ENCODE results near the gene CMTM6.
"Not testable (repeated sequence)": the region's sequence is repeated elsewhere in the genome, so short reads cannot be mapped to it uniquely, and the experiment has no call there.

CMTM6 gene

DNA sequence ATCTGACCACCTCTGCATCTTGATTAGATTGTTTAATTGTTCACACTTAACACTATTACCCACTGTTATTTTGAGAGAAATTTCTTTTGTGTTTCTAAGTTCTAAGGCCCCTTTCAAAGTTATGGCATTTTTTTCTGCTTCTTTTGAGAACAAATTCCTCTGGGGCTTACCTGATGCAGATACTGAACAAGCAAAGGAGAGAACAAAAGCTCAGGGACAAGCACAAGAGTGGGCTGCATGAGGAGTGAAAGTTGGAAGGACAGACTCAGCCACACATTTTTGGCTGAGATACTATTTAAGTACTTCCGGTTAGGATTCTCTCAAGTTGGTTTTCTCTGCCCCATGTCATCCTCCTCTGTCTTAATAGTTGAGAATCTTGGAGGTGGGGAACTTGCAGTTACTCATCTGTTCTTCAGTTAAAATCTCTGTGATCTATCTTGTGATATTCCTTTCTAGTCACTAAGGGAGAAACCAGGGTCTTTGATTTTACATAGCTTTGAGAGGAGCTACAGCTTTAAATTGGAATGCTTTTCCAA is 54.7 kb downstream of the CMTM6 start:
- no peak for DNase-seq (ENCODE audit: low read depth)

DNA sequence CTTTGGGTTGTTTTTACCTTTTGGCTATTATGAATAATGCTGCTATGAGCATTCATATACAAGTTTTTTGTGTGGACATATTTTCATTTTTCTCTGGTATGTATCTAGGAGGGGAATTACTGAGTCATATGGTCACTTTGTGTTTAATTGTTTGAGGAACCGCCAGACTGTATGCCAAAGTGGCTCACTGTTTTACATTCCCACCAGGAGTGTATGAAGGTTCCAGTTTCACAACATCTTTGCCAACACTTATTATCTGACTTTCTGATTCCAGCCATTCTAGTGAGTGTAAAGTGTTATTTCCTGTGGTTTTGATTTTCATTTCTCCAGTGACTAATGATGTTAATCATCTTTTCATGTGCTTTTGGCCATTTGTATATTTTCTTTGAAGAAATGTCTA is 59.2 kb downstream of the CMTM6 start:
- DNase-seq (ENCODE audit: low read depth), result no peak

DNA sequence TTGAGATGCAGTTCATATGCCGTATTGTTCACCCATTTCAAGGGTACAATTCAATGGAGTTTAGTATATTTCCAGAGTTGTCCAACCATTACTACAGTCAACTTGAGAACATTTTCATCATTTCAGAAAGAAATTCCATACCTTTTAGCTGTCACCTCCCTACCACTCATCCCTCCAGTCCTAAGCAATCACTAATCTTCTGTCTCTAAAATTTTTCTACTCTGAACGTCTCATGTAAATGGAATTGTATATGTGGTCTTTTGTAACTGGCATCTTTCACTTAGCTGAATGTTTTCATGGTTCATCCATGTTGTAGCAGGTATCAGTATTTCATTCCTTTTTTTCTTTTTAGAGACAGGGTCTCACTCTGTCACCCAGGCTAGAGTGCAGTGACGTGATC is 59.9 kb downstream of the CMTM6 start:
- DNase-seq (ENCODE audit: low read depth), result no peak

DNA sequence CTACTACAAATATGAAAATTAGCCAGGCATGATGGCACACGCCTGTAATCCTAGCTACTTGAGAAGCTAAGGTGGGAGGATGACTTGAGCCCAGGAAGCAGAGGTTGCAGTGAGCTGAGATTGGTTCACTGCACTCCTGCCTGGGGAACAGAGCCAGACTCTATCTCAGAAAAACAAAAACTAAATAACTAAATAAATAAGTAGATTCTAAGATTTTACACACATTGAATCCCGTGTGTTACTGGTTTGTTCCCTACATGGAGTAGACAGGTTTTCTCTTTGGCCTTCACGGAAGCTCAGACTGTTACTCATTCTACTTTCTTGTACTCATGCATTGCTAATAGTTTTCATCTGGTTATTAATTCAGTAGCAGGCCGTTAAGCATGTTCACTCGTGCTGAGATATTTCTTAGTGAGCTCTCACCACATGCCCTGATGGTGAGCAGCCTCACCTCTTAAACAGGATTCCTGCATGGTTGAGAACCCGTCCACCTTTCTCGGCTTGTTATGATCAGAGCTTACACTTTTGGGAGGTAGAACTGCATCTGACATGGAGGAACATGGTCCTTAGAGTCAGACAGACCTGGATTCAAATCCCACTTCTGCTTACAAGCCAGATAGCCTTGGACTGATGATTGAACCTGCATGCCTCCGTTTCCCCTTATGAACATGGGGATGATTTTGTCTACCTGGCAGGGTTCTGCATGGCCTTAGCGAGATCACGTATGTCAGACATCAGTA is 61.9 kb downstream of the CMTM6 start:
- no peak for DNase-seq (ENCODE audit: low read depth)

DNA sequence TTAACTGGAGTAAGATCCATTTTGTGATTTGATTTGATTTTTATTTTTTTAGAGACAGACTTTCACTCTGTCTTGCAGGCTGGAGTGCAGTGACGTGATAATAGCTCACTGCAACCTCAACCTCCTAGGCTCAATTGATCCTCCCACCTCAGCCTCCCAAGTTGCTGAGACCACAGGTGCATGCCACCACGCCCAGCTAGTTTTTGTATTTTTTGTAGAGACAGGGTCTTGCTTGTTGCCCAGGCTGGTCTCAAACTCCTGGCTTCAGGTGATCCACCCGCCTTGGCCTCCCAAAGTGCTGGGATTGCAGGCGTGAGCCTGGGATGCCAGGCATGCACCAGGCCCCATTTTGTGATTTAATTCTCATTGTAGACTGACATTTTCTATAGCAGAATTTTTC is 63.2 kb downstream of the CMTM6 start:
- DNase-seq (ENCODE audit: low read depth), result not testable (repeated sequence)

DNA sequence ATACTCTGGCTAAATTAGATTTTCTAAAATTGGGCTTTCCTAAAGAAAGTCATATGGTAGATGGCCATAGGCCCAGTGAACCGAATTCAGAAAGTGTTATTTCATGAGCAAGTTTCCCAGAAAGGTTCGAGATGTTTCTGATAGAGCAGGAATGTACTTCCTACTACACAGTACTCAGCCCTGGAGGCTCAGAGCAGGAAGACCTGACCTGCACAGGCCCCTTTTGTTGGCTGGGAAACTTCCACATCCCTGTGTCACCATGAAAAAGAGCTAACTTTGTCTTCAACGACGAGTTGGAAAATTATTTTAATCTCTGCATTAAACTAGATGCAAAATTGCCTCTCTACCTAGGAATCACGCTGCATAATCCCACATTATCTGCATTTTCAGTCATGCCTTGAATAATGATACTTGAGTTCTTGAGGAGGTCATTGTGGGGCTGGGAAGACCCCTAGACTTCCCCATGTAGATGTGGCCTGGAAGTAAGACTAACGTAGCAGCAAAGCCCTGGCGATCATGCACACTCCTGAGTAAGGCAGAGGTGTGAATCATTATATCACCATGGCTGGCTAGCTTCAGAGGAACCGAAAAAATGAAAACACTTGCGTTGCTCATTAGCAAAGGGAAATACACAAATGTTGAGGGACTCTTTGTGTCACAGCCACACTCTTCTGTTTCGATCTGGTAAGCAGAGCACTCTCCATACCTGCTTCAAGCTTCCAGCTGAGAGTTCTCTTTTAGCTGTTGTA is 63.9 kb downstream of the CMTM6 start:
- no peak for DNase-seq (ENCODE audit: low read depth)

DNA sequence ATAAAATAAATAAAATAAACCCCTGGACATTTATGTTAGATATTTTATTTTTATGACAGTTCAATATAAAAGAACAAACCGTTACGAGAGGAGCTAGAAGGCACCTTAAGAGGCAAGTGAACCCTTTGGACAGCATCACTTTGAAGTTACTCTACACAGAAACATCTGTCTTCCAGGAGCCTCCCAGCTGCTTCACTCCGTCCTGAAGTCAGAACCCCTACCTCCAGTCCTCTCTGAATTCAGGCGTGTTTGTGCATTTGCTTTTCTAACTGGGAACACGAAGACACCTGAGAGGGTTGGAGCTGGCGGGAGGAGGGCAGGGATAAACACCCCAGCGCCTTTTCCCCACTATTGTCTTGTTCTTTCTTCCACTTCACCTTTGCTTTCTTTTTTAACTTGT is 64.8 kb downstream of the CMTM6 start:
- DNase-seq (ENCODE audit: low read depth), result no peak

DNA sequence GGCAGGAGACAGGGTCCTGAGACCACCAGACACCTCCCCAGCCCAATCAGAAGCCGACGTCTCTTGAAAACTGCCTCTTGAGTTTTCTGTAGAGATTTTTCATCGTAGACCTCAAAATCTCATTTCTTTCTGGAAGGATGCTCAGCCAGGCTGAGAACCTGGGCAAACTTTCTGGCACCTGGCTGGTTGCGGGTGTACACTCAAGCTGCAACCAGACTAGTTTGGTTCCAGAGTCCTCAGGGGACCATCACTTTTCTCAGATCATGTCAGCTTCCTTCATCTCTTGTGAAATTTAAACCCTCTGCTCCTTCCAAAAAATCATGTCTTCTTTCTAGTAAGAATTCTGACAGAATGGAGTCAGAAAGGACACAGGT is 65.8 kb downstream of the CMTM6 start:
- DNase-seq (ENCODE audit: low read depth), result no peak

DNA sequence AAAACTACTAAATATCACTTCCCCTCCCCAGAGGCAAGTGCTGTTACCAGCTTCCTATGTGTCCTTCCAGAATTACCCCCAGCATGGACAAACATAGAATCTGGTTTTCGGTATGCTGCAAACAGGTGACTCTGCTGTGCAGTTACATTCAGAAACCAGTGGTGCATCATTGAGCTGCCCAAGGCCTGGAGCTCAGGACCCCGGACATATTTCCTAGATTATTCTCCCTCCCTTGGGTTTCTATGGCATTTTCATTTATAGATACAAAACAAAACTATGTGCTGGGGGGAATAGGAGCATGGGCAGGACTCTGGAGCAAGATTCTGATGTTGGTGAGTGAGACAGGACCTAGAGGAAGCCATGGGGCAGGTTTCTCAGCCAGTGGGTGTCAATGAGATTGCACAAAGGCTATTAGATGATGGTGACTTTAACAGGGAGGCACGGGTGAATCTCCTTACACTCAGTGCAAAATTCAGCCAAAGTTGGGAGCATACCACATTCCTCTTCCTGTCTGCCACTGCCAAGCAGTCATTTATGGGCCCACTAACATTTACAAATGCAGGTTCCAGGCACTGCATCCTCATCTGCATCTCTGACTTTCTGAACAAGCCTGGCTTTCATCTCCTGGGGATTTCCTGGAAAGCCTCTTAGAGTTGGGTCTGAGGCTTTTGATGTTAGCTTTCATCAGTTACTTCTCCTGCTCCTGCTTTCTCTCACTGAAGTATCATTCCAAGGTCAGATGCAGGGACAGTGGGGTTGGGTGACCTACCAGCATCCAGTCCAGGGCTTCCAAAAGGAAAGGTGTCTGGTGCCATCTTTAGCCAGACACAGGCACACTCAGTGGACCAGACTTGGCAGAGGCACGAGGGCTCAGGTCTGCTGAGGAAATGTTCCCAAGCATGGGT is 66.5 kb downstream of the CMTM6 start:
- no peak for DNase-seq (ENCODE audit: low read depth)

DNA sequence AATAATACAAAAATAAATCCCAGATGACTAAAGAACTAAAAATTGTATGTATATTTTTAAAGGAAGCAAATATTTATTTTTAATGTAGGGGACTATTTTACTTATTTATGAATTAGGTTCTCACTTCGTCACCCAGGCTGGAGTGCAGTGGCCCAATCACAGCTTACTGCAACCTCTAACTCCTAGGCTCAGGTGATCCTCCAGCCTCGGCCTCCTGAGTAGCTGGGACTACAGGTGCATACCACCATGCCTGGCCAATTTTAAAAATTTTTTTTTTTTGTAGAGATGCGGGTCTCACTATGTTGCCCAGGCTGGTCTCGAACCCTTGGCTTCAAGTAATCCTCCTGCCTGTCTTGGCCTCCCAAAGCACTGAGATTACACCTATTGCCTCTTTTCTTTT is 68.4 kb downstream of the CMTM6 start:
- DNase-seq (ENCODE audit: low read depth), result no peak

DNA sequence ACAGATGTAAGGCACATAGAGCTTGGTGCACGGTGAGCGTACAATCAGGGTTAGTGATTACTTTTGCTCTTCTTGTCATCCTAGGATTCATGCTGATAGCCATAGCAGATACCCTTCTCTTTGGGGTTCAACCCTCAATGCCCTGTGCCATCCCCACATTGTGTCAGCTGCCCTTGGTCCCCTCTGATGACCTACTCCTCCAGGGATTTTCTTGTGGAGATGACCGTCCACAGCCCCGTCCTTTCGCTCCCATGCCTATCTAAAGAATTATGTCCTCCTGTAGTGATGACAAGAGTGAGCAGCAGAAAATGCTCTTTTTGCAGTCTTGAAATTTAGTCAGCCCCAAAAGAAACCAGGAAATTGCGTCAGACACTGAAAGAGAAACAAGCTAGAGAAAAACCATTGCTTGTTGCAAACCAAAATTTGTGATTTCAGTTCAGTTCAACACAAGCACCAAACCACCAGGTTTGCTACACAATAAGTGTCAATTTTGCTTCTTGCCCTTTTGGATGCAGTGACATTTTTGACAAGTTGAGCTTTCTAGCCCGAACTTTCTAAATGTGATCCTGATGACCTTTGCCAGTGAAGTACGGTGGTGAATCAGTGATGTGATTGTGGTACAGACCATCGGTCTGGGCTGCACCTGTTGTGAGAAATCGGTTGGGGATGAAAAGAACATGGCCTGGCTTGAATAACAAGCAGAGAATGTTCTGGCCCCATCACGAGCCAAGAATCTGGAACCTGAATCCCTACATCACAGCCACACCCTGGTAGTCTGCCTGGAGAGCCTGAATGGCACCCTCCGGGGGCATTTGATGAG is 69.7 kb downstream of the CMTM6 start:
- no peak for DNase-seq (ENCODE audit: low read depth)

DNA sequence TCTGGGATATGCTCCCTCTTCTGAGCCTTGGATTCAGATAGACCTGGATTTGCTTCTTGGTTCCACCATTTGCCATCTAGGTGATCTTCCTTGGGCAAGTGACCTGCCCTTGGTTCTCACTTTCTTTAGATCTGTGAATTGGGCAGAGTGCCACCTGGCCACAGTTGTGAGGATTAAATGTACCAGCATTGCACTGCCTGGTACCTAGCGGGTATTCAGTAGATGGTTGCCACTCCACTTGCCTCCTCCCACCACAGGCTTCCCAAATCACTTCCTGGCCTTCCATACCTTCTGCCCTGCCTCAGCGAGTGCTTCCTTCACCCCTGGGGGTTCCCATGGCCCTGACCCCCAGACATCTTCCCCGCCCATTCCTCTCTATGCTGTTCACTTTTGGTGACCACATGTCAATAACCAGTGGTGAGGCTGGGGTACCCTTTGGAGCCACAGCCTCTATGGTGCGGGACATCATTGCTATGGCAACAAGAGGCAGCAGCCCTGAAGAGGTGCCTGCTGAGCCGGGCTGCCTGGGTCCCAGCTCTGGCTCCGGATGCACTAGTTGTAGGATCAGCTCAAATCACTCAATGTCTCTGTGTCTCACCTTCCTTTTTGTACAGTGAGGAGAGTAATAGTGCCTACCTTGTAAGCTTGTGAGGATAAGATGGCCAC is 70.5 kb downstream of the CMTM6 start:
- DNase-seq (ENCODE audit: low read depth), result no peak

DNA sequence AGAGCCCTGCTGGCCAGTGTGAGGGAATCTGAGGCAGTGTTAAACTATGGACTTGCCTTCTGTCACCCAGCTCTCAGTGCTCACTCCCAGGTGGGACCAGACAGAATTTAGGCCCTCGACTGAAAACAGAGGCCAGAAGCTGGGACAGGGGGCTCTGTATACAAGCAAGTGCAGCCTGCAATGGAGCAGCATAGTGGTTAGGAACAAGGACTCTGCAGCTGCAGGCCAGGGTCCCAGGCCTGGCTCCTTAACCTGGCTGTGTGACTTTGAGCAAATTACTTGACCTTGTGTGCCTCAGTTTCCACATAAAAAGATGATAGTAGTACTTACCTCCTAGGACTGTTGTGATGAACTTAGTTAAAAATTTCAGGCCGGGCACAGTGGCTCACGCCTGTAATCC is 71.2 kb downstream of the CMTM6 start:
- DNase-seq (ENCODE audit: low read depth), result no peak

All from stimulated activated CD8-positive, alpha-beta memory T cell treated with anti-CD3 and anti-CD28 coated beads, Interleukin-12 subunit alpha, Interleukin-12 subunit beta, amount 100 ng/mL, for 1 hour (primary cell).